Measurements from ENCODE around the gene DACT1.

DACT1 gene

DNA sequence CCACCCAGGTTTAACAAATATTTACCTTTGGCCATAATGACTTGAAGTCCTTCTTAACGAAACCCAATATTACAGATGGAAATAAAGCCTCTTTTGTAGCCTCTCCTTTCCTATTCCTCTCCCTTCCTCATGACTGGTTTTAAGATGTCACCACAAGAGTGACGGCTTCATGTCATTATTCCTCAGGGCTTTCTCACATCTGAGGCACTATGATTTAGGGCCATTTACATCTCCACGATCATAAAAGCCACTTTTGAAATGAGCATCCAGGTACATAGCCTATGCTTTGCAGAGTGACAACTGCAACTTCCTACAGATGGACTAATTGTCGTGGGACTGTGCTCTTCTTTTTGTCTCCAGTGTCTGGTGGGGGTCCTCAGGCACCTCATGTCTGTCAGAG is 32.3 kb upstream of the DACT1 start:
- no peak overlapping the region for H3K27ac ChIP-seq (replicated peaks)
- no peak overlapping the region for H3K4me3 ChIP-seq (replicated peaks; ENCODE audit: insufficient read depth, low read length)
- TF ChIP-seq SPI1 (IDR thresholded peaks at IDR 0.05; ENCODE audit: borderline replicate concordance, low read depth), result no peak
- no peak for TF ChIP-seq GABPA (IDR thresholded peaks at IDR 0.05; ENCODE audit: low read depth)
- TF ChIP-seq POLR2AphosphoS5 (IDR thresholded peaks at IDR 0.05; ENCODE audit: low read depth), result no peak
- TF ChIP-seq REST (IDR thresholded peaks at IDR 0.05; ENCODE audit: insufficient replicate concordance, low read depth), result no peak
- TF ChIP-seq, protein P1, sequence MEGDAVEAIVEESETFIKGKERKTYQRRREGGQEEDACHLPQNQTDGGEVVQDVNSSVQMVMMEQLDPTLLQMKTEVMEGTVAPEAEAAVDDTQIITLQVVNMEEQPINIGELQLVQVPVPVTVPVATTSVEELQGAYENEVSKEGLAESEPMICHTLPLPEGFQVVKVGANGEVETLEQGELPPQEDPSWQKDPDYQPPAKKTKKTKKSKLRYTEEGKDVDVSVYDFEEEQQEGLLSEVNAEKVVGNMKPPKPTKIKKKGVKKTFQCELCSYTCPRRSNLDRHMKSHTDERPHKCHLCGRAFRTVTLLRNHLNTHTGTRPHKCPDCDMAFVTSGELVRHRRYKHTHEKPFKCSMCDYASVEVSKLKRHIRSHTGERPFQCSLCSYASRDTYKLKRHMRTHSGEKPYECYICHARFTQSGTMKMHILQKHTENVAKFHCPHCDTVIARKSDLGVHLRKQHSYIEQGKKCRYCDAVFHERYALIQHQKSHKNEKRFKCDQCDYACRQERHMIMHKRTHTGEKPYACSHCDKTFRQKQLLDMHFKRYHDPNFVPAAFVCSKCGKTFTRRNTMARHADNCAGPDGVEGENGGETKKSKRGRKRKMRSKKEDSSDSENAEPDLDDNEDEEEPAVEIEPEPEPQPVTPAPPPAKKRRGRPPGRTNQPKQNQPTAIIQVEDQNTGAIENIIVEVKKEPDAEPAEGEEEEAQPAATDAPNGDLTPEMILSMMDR (IDR thresholded peaks at IDR 0.05; ENCODE audit: insufficient read depth, low read length), result no peak
- H3K27me3 ChIP-seq (ENCODE audit: insufficient read depth, poor library complexity, severe bottlenecking), result no peaks in the 10 kb centered on the region
- DNase-seq (ENCODE audit: low read depth in 1 of 2, low spot score in 1 of 2), result no peak

- no peak for DNase-seq (ENCODE audit: low read depth in 1 of 2, low spot score in 1 of 2)
- TF ChIP-seq, protein P1 (IDR thresholded peaks at IDR 0.05; ENCODE audit: insufficient read depth, low read length), result no peak
- TF ChIP-seq GABPA (IDR thresholded peaks at IDR 0.05; ENCODE audit: low read depth), result no peak
- TF ChIP-seq SPI1 (IDR thresholded peaks at IDR 0.05; ENCODE audit: borderline replicate concordance, low read depth), result no peak
- TF ChIP-seq REST (IDR thresholded peaks at IDR 0.05; ENCODE audit: insufficient replicate concordance, low read depth), result no peak
- TF ChIP-seq POLR2AphosphoS5 (IDR thresholded peaks at IDR 0.05; ENCODE audit: low read depth), result no peak
- H3K27me3 ChIP-seq (ENCODE audit: insufficient read depth, poor library complexity, severe bottlenecking), result no peaks in the 10 kb centered on the region
- no peak overlapping the region for H3K27ac ChIP-seq (replicated peaks)
- no peak overlapping the region for H3K4me3 ChIP-seq (replicated peaks; ENCODE audit: insufficient read depth, low read length)
Observed at GRCh38 chr14:58607131-58607951, 30.4 kb upstream of the DACT1 start.

DNA sequence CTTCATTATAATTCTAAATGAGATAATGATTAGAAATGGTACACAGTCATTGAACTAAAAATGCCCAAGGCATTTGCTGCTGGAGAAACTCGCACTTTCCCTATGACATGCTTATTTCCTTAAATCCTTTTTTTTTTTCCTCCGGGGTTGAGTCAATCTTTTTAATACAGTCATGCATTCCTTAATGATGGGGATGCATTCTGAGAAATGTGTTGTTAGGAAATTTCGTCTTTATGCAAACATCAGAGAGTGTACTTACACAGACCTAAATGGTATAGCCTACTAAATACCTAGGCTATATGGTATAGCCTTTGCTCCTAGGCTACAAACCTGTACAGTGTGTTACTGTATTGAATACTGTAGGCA is 29.8 kb upstream of the DACT1 start:
- no peak overlapping the region for H3K4me3 ChIP-seq (replicated peaks; ENCODE audit: insufficient read depth, low read length)
- H3K27me3 ChIP-seq (ENCODE audit: insufficient read depth, poor library complexity, severe bottlenecking), result no peaks in the 10 kb centered on the region
- TF ChIP-seq, protein P1 (IDR thresholded peaks at IDR 0.05; ENCODE audit: insufficient read depth, low read length), result no peak
- TF ChIP-seq POLR2AphosphoS5 (IDR thresholded peaks at IDR 0.05; ENCODE audit: low read depth) (no peak), REST (IDR thresholded peaks at IDR 0.05; ENCODE audit: insufficient replicate concordance, low read depth) (no peak), SPI1 (IDR thresholded peaks at IDR 0.05; ENCODE audit: borderline replicate concordance, low read depth) (no peak), GABPA (IDR thresholded peaks at IDR 0.05; ENCODE audit: low read depth) (no peak)
- H3K27ac ChIP-seq (replicated peaks), result no peak overlapping the region
- DNase-seq (ENCODE audit: low read depth in 1 of 2, low spot score in 1 of 2), result no peak
